Suppressor macrophage (primary cell): ENCODE results near the gene MREG.
A peak's percentile ranks its signal among the peaks of the same experiment; 100 is the strongest.
"Not testable (repeated sequence)": the region's sequence is repeated elsewhere in the genome, so short reads cannot be mapped to it uniquely, and the experiment has no call there.

Experiments
- DNase-seq, 4 experiments: peaks; one replicate each; pipeline ENCODE4 v3.0.0-alpha.2; 2020 to 2022

The MREG gene

GRCh38 chr2:215958257-215958656, 55.1 kb downstream of the MREG start:
- no peak for DNase-seq

- DNase-seq = not testable (repeated sequence)
These were observed 55.8 kb downstream of the MREG start for GRCh38 chr2:215957354-215958122.

GRCh38 chr2:215952860-215953637, 60.3 kb downstream of the MREG start:
- DNase-seq = peak in 1 of 4 experiments; percentile 12

DNA sequence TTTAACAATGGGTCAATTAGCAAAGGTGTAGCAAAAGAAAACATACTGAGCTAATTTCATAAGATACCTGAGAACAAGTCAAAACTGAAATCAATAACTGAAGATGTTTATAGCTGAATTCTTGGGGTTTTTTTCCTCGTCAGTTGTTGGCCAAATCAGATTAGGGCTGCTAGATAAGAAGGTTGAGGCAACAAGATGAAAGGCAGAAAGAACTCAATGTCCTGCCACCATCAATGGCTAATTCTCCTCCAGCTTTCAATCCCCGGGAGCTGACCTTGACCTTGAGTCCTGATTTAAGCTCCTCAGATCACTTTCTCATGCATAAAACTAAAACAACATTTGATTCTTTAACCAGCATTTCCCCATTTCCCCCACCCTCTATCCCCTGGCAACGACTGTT, 61.8 kb downstream of the MREG start:
- no peak for DNase-seq

DNA sequence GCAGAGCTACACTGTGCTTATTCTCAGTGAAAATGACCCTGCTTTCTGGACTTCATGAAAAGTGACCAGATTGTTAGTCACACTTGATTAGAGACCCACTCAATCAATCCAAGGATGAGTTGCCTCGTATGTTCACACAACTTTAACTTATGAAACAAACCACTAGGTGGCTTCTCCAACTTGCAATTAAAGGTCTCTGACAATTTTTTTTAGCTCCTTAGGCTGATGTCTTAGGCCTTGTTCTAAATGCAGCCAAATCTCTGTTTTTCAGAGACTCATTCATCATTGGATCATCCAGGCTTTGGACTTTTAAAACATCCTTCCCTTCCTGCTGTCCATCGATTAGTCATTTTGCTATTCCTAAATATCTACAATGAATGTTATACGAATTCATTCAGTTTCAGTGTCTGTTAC, 63.4 kb downstream of the MREG start:
- peak in 2 of 4 experiments; percentile 57 to 67 for DNase-seq

DNA sequence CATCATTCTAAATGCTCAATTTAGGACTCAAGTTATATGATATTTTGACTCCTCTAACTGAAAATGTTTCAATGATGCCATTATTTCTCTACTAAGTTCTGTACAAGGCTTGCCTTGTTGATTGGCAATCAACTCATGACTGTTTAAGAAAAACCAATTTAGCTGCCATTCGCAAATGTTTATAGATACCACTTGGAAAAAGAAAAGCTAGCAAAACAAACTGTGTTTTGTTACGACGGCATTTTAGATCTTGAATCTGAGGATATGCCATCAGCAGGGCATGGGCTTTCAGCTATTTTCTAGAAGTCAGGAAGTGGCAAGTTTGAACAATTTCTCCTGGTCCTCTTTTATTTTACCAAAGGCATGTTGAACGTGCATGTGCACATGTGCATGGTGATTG, 65.3 kb downstream of the MREG start:
- DNase-seq = no peak

DNA sequence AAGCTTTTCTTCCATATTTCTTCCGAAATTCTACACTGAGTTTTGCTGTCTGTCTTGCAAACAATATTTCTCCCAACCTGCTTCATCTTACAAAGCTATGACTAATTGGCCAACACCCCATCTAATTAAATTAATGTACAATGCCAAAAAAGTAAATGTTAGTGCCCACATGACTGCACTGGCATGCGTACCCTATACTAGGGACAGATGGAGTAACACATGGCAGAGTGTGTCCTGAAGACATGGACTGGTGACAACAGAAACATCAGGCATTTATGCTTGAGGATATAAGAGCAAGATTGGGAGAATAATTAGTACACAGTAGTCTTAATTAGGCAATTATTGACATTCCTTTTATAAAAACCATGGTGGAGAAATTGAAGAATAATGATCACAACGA, 66.8 kb downstream of the MREG start:
- DNase-seq = no peak

DNA sequence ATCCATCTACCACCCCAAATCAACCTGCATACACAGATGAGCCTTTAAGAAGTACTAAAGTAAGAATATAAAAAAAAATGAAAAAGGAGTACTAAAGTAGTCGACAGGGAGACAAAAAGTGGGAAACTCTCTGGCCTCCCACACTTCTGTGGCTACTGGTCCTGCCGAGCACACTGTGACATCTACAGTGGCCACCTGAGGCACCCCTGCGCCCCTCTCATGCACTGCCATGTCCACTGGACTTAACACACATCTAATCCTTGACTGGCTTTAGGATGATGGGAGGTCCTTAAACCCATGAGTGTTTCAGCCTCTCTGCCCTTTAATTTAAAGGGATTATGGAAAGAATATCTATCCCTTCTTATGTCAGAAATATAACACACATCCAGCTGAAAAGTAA, 71.2 kb downstream of the MREG start:
- DNase-seq = no peak

GRCh38 chr2:215941726-215942125, 71.6 kb downstream of the MREG start:
- no peak for DNase-seq

- no peak for DNase-seq
These were observed 72.6 kb downstream of the MREG start for GRCh38 chr2:215940645-215941184.

- DNase-seq = no peak
These were observed 76.2 kb downstream of the MREG start for GRCh38 chr2:215937190-215937589.

DNA sequence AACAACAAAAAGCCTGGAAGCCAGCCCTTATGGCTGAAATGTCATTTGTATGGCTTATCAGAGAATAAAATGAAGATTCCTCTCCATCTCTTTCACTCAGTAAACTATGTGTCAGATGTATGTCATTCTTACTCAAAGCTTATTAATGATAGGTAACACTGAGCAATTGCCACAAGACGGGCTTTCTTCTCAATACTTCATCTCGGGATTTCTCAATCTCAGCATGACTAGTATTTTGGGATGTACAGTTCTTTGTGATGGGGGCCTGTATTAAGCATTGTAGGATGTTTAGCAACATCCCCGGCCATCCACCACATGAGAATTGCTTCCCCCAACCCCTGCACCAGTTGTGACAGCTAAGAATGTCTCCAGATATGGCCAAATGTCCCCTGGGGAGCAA, 80.2 kb downstream of the MREG start:
- peak in 2 of 4 experiments; percentile 20 to 37 for DNase-seq

GRCh38 chr2:215931256-215931903, 82.0 kb downstream of the MREG start:
- peak; percentile 76 to 88 (median 79) for DNase-seq

DNA sequence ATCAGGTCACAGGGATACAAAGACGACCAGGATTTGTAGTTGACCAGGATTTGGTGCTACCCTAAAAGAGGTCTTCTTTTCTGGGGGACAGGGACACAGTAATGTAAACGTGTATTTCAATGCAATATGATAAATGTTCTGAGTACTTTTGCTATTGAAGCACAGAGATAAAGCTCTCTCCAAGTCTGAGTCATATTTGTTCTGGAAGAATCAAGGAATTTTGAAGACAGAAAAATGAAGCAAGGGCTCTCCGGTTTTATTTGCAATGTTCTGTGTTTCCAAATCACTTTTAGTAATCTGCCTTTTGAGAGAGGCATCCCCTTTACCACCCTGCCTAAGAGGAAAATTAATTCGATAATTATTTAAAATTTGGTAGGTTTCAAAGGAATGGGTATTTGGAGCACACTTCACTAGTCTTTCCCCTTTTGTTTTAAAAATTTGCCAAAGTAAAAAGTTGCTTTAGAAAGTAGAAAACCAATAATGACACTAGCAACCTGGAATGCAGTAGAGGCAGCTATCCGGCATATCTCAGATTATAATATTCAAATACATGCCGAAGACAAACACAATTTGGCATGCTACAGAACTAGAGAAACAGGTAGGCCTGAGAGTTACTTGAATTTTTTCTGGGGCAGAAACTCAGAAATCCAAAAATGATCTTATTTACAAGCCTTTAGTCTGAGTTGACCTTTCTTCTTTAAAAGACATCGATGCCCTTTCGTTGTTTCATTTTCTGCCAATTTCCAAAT, 82.7 kb downstream of the MREG start:
- no peak for DNase-seq

- peak in 2 of 4 experiments; percentile 13 to 21 for DNase-seq
These were observed 83.6 kb downstream of the MREG start for GRCh38 chr2:215929602-215930335.

DNA sequence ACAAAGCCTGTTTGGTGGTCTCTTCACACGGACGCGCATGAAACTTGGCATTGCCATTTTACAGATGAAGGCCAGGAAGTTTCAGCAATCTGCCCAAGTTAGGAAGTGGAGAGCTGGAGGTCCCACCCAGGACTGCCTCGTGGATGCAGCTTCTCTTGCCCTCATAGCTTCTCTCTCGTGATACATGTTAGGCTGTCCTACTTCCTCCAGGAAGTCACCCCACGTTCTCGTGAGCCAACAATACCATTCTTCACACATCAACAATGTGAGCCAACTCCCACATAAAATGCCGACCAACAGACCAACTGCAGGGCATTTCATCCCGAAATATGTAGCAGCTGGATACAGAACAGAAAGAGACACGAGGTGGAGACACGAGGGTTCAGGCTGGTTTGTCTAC, 85.3 kb downstream of the MREG start:
- peak in 3 of 4 experiments; percentile 36 to 67 (median 49) for DNase-seq

DNA sequence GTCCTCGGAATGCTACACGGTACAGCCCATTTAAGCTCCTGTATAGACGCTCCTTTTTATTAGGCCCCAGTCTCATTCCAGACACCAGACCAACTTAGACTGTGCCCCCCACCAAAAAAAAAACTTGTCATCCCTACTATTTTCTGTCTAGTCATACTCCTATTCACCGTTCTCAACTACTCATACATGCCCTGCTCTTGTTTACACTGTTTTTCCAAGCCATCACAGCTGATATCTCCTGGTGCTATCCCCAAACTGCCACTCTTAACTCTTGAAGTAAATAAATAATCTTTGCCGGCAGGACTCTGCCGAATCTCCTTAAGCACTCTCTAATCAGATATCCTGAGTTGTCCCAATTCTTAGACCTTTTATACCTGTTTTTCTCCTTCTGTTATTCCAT, 86.4 kb downstream of the MREG start:
- not testable (repeated sequence) for DNase-seq

GRCh38 chr2:215921895-215922294, 91.5 kb downstream of the MREG start:
- DNase-seq = peak in 3 of 4 experiments; percentile 39 to 63 (median 49)

GRCh38 chr2:215920244-215921100, 92.9 kb downstream of the MREG start:
- peak; percentile 79 to 87 (median 80) for DNase-seq

DNA sequence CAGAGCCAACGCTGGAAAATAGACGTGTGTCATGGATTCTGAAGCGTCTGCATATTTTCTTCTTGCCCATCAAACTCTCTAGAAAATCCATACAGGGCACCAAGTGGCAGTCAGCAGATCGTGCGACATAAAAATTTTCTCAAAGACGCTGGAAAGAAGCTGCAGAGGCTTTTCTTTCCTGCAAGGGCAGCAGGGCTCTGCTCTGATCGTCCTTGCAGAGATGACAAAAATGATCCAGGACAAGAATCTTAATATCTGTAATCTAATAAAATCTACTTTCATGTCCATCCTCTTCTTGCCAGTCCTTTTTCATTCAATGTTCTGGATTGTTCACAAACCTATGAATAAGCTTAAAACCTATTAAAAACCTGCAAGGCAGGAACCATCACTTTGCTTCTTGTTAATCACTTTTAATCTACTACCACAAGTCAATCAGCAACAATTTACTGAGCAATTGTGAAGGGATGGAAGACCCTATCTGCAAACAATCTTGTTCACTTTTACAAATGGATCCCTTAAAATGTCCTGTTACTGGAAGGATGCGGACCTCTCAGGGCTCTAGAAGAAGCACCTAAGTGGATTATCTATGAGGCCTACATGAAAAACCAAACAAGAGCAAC, 93.6 kb downstream of the MREG start:
- no peak for DNase-seq
